Cardiac muscle cell (in vitro differentiated cells and primary cell): ENCODE data around the gene KISS1. TPM values are rescaled to one million over a fixed set of nuclear protein-coding genes. Genes with fewer than 3 reads are reported as not detected.

Experiments
- DNase-seq, 2 donors: peaks; one replicate each; pipeline versions ENCODE4 v3.0.0 to v3.0.0-alpha.2; 2010 to 2017; ENCODE audit warnings: low read depth in 1 of 2, low spot score in 1 of 2
- H3K27ac ChIP-seq: fragments of 200-600 bp; sonication (generic); 2 replicates; pipeline ENCODE4 v1.5.1; 2016
- H3K27me3 ChIP-seq: fragments of 200-600 bp; sonication (generic); 2 replicates; pipeline ENCODE4 v1.6.0; 2016; ENCODE audit warnings: control low read depth
- H3K36me3 ChIP-seq: fragments of 200-600 bp; sonication (generic); 2 replicates; pipeline ENCODE4 v1.5.1; 2016; ENCODE audit warnings: control low read depth
- H3K4me1 ChIP-seq: fragments of 200-600 bp; sonication (generic); 2 replicates; pipeline ENCODE4 v1.8.1; 2017; ENCODE audit warnings: low read depth, mild to moderate bottlenecking, mixed run types
- H3K4me3 ChIP-seq: fragments of 200-600 bp; sonication (generic); 2 replicates; pipeline ENCODE4 v1.5.1; 2016; ENCODE audit warnings: mild to moderate bottlenecking
- H3K9me3 ChIP-seq: fragments of 200-600 bp; sonication (generic); 2 replicates; pipeline ENCODE4 v1.5.1; 2017; ENCODE audit warnings: low read depth, mild to moderate bottlenecking, control low read depth
- CTCF ChIP-seq: IDR thresholded peaks from 2 replicates; pipeline ENCODE4 v1.5.1; 2012; ENCODE audit warnings: low read depth, mild to moderate bottlenecking, low read length
- polyA plus RNA-seq: library from polyadenylated mRNA; unstranded; fragments of >200 nt; fragmentation: Nextera tagmentation; extraction: Ambion mirVana; gene quantifications from 2 replicates; pipeline ENCODE4 v1.2.1, GENCODE V29; 2016
- total RNA-seq: library from RNA; depleted of rRNA; stranded (reverse); fragments of >200 nt; gene quantifications from 2 replicates; pipeline ENCODE4 v1.2.3, GENCODE V29; 2016

The KISS1 gene
- total and polyA plus RNA-seq, 2 experiments from 2014 or later, result 0.21 to 1.4 TPM

GRCh38 chr1:204232526-204232925 lies 36.2 kb upstream of the KISS1 start:
- Histone ChIP-seq H3K4me3 (no peak overlapping the region), H3K36me3 (peaks cover 75% of the 10 kb centered on the region), H3K27ac (no peak overlapping the region), H3K27me3 (no peaks in the 10 kb centered on the region), H3K4me1 (no peaks in the 10 kb centered on the region), H3K9me3 (no peaks in the 10 kb centered on the region)
- DNase-seq, result peak in 1 of 2 donors; percentile 15
- TF ChIP-seq CTCF, result no peak

DNA sequence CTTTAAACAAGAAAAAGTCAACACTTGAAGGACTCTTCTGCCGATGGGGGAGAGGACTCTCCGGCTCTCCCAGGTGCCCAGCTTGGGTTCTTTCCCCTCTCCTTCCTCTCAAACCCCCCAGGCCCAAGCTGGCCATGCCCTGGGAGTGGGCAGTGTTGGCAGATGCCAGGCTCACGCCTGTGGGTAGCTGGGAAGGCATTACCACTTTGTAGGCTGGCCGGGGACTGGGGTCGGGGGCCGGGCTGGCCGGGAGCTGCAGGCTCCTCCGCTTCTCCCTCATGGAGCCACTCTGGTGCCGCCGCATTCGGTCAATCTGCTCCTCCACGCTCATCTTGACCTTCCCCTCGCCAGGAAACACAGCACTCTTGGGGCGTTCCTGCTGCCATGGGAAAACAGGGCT lies 33.9 kb upstream of the KISS1 start:
- Histone ChIP-seq H3K4me1 (no peaks in the 10 kb centered on the region), H3K4me3 (no peak overlapping the region), H3K27ac (no peak overlapping the region), H3K36me3 (peaks cover 82% of the 10 kb centered on the region), H3K9me3 (no peaks in the 10 kb centered on the region), H3K27me3 (no peaks in the 10 kb centered on the region)
- TF ChIP-seq CTCF, result no peak
- DNase-seq, result no peak

GRCh38 chr1:204228896-204229295 lies 32.6 kb upstream of the KISS1 start:
- Histone ChIP-seq H3K27me3 (no peaks in the 10 kb centered on the region), H3K4me1 (no peaks in the 10 kb centered on the region), H3K9me3 (no peaks in the 10 kb centered on the region), H3K4me3 (no peak overlapping the region), H3K27ac (no peak overlapping the region), H3K36me3 (peaks cover 83% of the 10 kb centered on the region)
- no peak for TF ChIP-seq CTCF
- no peak for DNase-seq

GRCh38 chr1:204227996-204228785 lies 31.9 kb upstream of the KISS1 start:
- H3K27me3 ChIP-seq, result no peaks in the 10 kb centered on the region
- peaks cover 80% of the 10 kb centered on the region for H3K36me3 ChIP-seq
- no peak overlapping the region for H3K4me3 ChIP-seq
- no peak for TF ChIP-seq CTCF
- no peaks in the 10 kb centered on the region for H3K4me1 ChIP-seq
- no peak overlapping the region for H3K27ac ChIP-seq
- DNase-seq, result no peak
- no peaks in the 10 kb centered on the region for H3K9me3 ChIP-seq

DNA sequence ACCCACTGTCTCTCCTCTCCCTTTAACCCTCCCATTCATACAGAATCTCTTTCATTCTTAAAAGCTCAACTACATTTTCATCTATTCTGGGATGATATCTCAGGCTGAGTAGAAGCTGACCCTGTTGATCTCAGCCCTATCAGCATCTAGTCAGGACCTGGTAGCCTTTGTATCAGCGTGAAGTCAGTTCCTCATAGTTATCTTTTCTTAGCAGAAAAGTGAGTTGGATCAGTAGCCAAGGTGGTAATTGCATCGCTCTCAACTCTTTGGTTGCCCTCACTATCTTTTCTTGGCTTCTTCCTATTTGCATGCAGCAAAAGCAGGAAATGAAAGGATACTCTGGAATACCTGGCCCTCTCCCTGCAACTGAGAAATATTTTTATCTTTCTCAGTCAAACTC lies 31.1 kb upstream of the KISS1 start:
- no peaks in the 10 kb centered on the region for H3K27me3 ChIP-seq
- no peaks in the 10 kb centered on the region for H3K9me3 ChIP-seq
- DNase-seq, result no peak
- H3K36me3 ChIP-seq, result peaks cover 84% of the 10 kb centered on the region
- H3K27ac ChIP-seq, result no peak overlapping the region
- TF ChIP-seq CTCF, result no peak
- no peak overlapping the region for H3K4me3 ChIP-seq
- H3K4me1 ChIP-seq, result no peaks in the 10 kb centered on the region
